Measurements from ENCODE around the gene SYT7. TPM values are rescaled to one million over a fixed set of nuclear protein-coding genes. Genes with fewer than 3 reads are reported as not detected.
"Not testable (repeated sequence)": the region's sequence is repeated elsewhere in the genome, so short reads cannot be mapped to it uniquely, and the experiment has no call there.

SYT7 gene
- total RNA-seq, 4 donors from 2014 or later, result 1.3 to 4.2 (median 1.8) TPM

- DNase-seq (ENCODE audit: extremely low spot score), result no peak
- 78% methylated on average over 6 of the region's 6 CpGs for WGBS
- Histone ChIP-seq H3K36me3 (no peaks in the 10 kb centered on the region), H3K9me3 (no peaks in the 10 kb centered on the region), H3K4me3 (no peak overlapping the region), H3K4me1 (no peaks in the 10 kb centered on the region), H3K27me3 (peaks cover 0 to 37% (median 0%) of the 10 kb centered on the region in 4 donors), H3K27ac (replicated peaks in 1 of 4) (no peak overlapping the region)
- intact Hi-C loops (cut with DNase I), result loop anchor here (10.0 kb wide), 1 partner anchor 75 kb away; no protein-coding TSS in a partner anchor
- TF ChIP-seq POLR2AphosphoS5 (IDR thresholded peaks at IDR 0.05), result no peak
- TF ChIP-seq POLR2A (IDR thresholded peaks at IDR 0.05; ENCODE audit: low read depth), result no peak
- no peak for TF ChIP-seq EP300 (IDR thresholded peaks at IDR 0.05)
- TF ChIP-seq CTCF (IDR thresholded peaks at IDR 0.05), result no peak
Observed at GRCh38 chr11:61619471-61620226, 38.8 kb upstream of the SYT7 start.

- intact Hi-C loops (cut with DNase I), result no loop called here
- no peak for DNase-seq (ENCODE audit: extremely low spot score)
- no peak overlapping the region for H3K4me3 ChIP-seq
- peaks cover 0 to 40% (median 0%) of the 10 kb centered on the region in 4 donors for H3K27me3 ChIP-seq
- H3K36me3 ChIP-seq, result no peaks in the 10 kb centered on the region
- H3K27ac ChIP-seq (replicated peaks in 1 of 4), result no peak overlapping the region
- no peaks in the 10 kb centered on the region for H3K9me3 ChIP-seq
- no peaks in the 10 kb centered on the region for H3K4me1 ChIP-seq
- TF ChIP-seq POLR2A (IDR thresholded peaks at IDR 0.05; ENCODE audit: low read depth) (no peak), EP300 (IDR thresholded peaks at IDR 0.05) (no peak)
- 41% methylated on average over 5 of the region's 5 CpGs for WGBS
Observed at GRCh38 chr11:61618978-61619377, 38.1 kb upstream of the SYT7 start.

- H3K27ac ChIP-seq (replicated peaks in 1 of 4), result no peak overlapping the region
- no peak overlapping the region for H3K4me3 ChIP-seq
- TF ChIP-seq EP300 (IDR thresholded peaks at IDR 0.05) (no peak), POLR2AphosphoS5 (IDR thresholded peaks at IDR 0.05) (no peak), CTCF (IDR thresholded peaks at IDR 0.05) (no peak), POLR2A (IDR thresholded peaks at IDR 0.05; ENCODE audit: low read depth) (no peak)
- H3K4me1 ChIP-seq, result no peaks in the 10 kb centered on the region
- peaks cover 0 to 54% (median 0%) of the 10 kb centered on the region in 4 donors for H3K27me3 ChIP-seq
- no peaks in the 10 kb centered on the region for H3K36me3 ChIP-seq
- 96% methylated on average over 4 of the region's 4 CpGs for WGBS
- intact Hi-C loops (cut with DNase I), result no loop called here
- H3K9me3 ChIP-seq, result no peaks in the 10 kb centered on the region
- no peak for DNase-seq (ENCODE audit: extremely low spot score)
Observed at GRCh38 chr11:61617515-61617914, 36.6 kb upstream of the SYT7 start.

DNA sequence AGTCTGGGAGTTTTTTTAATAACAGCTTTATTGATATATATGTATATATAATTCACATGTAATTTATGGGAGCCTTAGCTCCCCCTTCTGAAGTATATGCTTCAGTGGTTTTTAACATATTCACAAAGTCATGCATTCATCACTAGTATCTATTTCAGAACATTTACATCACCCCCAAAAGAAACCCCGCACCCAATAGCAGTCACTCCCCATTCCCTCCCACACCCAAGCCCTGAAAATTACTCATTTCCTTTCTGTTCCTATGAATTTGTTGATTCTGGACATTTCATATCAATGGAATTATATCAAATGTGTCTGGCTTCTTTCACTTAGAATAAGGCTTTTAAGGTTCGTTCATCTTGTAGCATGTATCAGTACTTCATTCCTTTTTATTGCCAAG lies 35.6 kb upstream of the SYT7 start:
- no peaks in the 10 kb centered on the region for H3K4me1 ChIP-seq
- peaks cover 0 to 63% (median 0%) of the 10 kb centered on the region in 4 donors for H3K27me3 ChIP-seq
- WGBS, result 66% methylated on average over 2 of the region's 2 CpGs
- TF ChIP-seq EP300 (IDR thresholded peaks at IDR 0.05) (no peak), POLR2A (IDR thresholded peaks at IDR 0.05; ENCODE audit: low read depth) (no peak), CTCF (IDR thresholded peaks at IDR 0.05) (no peak), POLR2AphosphoS5 (IDR thresholded peaks at IDR 0.05) (no peak)
- no peak overlapping the region for H3K27ac ChIP-seq (replicated peaks in 1 of 4)
- no peak for DNase-seq (ENCODE audit: extremely low spot score)
- no peaks in the 10 kb centered on the region for H3K36me3 ChIP-seq
- no peak overlapping the region for H3K4me3 ChIP-seq
- no peaks in the 10 kb centered on the region for H3K9me3 ChIP-seq
- intact Hi-C loops (cut with DNase I), result no loop called here

- H3K4me3 ChIP-seq; H3K9me3 ChIP-seq; H3K36me3 ChIP-seq; H3K4me1 ChIP-seq; DNase-seq (ENCODE audit: extremely low spot score); intact Hi-C loops (cut with DNase I); H3K27ac ChIP-seq (replicated peaks in 1 of 4): not testable (repeated sequence)
- WGBS, result 55% methylated on average over 6 of the region's 6 CpGs
- H3K27me3 ChIP-seq, result peaks cover 0 to 63% (median 0%) of the 10 kb centered on the region in 4 donors
Observed at GRCh38 chr11:61614782-61615181, 33.9 kb upstream of the SYT7 start.

Data from esophagus muscularis mucosa (tissue), 4 donors.